GM19452 (cell line): Measurements from ENCODE around the gene ALOXE3.
A peak's percentile ranks its signal among the peaks of the same experiment; 100 is the strongest.
"Not testable (repeated sequence)": the region's sequence is repeated elsewhere in the genome, so short reads cannot be mapped to it uniquely, and the experiment has no call there.

Experiments
- ATAC-seq: cut with Tn5 transposase; IDR thresholded peaks from one replicate; pipeline ENCODE4 v1.9.1; 2021; ENCODE audit not compliant: unreplicated experiment

Gene ALOXE3

GRCh38 chr17:8073627-8074484 is 44.5 kb downstream of the ALOXE3 start:
- ATAC-seq: no peak

- ATAC-seq: no peak
Measured at GRCh38 chr17:8072729-8073461, 45.4 kb downstream of the ALOXE3 start.

DNA sequence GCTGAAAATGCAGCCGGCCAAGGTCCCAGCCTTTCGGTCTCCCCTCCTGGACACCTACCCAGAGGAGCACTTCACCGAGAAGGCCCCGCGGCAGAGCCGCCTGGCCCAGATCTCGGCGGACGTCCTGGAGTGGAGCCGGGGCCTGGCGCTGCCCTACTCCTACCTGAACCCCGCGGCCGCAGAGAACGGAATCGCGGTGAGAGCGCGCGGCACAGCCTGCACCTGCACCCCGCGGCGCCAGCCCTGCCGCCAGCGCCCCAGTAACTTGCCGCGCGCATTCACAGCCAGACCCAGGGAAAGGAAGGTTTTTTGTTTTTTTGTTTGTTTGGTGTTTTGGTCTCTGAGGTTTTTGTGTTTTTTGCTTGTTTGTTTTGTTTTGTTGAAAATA is 46.0 kb downstream of the ALOXE3 start:
- ATAC-seq: no peak

GRCh38 chr17:8071496-8071895 is 46.8 kb downstream of the ALOXE3 start:
- ATAC-seq: no peak

DNA sequence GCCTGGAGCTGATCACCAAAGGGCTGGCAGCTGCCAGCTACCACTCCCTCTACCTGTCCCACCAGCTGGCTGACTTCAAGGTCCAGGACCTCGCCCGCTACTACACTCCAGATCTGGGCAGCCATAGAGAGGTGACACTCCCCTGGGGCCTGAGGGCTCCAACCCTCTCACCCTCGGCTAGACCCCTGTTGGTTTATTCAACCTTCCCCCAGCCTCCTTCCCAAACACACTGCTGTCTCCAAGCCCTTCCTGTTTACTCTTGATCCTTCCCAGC is 48.8 kb downstream of the ALOXE3 start:
- no peak for ATAC-seq

GRCh38 chr17:8068736-8069586 is 49.4 kb downstream of the ALOXE3 start:
- no peak for ATAC-seq

GRCh38 chr17:8067806-8068205 is 50.5 kb downstream of the ALOXE3 start:
- no peak for ATAC-seq

- no peak for ATAC-seq
Measured at GRCh38 chr17:8066841-8067775, 51.2 kb downstream of the ALOXE3 start.

- no peak for ATAC-seq
Measured at GRCh38 chr17:8064561-8065019, 53.7 kb downstream of the ALOXE3 start.

- no peak for ATAC-seq
Measured at GRCh38 chr17:8063761-8064534, 54.4 kb downstream of the ALOXE3 start.

DNA sequence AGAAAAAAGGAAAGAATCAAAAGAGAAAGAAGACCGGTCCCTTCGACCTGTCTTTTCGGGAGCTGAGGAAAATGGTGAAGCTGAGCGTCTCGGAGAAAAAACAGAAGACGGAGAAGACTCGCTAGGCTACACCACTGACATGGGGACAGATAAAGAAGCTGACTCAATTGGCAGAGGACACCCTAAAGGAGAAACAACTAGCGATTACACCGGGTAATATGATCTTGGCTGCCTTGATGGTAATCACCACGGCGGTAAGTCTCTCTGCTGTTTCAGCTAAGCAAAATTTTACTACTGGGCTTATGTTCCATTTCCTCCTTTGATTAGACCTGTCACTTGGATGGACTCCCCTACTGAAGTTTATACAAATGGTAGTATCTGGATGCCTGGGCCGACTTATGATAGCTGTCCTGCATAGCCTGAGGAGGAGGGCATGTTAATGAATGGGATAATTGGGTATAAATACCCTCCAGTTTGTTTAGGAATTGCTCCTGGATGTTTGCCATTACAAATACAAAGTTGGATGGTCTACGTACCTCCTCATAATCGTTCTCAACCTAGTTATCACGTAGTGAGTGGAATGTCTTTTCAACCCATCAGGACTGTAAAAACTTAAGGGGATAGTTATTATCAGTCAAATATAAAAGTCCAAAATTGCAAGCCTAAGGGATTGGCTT is 55.4 kb downstream of the ALOXE3 start:
- no peak for ATAC-seq

DNA sequence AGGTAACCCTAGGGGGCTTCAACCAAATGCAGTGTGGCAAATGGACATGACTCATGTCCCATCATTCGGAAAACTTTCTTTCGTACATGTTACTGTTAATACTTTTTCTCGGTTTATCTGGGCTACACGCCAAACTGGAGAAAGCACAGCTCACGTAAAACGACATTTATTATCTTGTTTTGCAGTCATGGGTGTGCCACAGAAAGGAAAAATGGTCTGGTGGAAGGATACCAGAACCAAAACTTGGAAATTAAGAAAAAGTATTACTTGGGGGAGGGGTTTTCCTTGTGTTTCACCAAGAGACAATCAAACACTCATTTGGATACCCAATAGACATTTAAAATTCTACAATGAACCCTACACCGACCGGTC is 55.9 kb downstream of the ALOXE3 start:
- no peak for ATAC-seq

DNA sequence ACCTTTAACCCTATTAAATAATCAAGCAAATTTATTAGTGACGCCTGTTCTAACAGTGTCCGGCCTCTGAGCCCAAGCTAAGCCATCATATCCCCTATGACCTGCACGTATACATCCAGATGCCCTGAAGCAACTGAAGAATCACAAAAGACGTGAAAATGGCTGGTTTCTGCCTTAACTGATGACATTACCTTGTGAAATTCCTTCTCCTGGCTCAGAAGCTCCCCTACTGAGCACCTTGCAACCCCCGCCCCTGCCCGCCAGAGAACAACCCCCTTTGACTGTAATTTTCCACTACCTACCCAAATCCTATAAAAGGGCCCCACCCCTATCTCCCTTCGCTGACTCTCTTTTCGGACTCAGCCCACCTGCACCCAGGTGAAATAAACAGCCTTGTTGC is 56.5 kb downstream of the ALOXE3 start:
- ATAC-seq: not testable (repeated sequence)

GRCh38 chr17:8060274-8060673 is 58.0 kb downstream of the ALOXE3 start:
- no peak for ATAC-seq

GRCh38 chr17:8059131-8059530 is 59.2 kb downstream of the ALOXE3 start:
- ATAC-seq: no peak

GRCh38 chr17:8057691-8058114 is 60.6 kb downstream of the ALOXE3 start:
- ATAC-seq: no peak

DNA sequence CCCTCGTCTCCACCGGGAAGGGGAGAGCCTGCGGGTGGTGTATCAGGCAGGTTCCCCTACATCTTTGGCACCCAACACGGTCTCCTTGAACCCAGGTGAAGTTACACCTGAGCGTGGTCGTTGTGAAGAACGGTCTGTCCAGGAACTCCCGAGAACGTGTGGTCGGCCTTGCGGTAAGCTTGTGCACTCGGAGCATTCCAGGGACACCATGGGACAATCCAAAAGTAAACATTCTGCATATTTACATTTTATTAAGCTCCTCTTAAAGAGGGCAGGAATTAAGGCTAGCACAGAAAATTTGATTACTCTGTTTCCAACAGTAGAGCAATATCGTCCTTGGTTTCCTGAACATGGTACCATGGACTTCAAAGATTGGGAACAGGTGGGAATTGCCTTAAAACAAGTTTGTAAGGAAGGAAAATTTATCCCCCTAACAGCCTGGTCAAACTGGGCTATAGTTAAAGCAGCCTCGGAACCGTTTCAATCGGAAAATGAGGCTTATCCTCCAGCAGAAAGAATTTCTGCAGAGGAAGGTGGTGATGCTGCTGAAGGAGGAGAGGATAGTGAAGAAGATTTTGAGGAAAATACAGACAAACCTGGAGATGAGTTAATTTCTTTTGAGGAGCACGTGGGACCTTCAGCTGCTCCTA is 61.2 kb downstream of the ALOXE3 start:
- no peak for ATAC-seq

DNA sequence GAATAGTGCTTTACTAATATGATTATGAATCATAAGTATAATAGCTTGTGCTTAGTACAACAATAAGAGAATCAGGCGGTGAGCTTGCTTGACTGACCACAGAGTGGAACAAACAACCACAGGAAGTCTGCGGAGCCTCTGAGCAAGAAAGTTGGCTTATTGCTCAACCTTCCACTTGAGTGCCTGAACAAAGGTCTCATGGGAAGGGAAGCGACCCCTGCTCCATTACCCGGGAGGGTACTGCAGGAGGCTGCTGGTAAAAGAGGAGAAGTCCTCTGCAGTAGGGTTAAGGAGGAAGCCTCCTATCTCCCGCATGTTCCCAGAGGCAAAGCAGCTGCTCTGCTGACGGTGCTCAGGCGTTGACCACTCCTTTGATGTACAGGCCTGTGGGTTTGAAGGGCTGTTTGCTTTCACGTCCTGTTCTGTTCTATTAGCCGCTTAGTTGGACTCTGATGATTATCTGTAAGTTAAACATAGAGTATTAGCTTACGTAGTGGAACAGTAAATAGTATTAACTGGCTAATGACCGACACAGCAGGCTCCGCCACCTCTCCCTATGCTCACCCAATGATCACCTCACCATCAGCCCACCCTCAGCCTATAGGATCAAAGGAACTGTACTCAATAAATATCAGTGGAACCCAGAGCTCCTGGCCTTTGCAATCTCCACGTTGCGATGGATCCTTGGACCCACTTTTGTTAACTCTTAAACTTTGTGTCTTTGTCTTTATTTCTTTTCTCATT is 61.9 kb downstream of the ALOXE3 start:
- ATAC-seq: peak; percentile 55
